HG02642 (cell line): ENCODE measurements around the gene MLX.

Experiments used
- ATAC-seq: cut with Tn5 transposase; IDR thresholded peaks from one replicate; pipeline ENCODE4 v1.9.1; 2021; ENCODE audit warnings: mild to moderate bottlenecking; ENCODE audit not compliant: unreplicated experiment, poor library complexity

MLX gene

DNA sequence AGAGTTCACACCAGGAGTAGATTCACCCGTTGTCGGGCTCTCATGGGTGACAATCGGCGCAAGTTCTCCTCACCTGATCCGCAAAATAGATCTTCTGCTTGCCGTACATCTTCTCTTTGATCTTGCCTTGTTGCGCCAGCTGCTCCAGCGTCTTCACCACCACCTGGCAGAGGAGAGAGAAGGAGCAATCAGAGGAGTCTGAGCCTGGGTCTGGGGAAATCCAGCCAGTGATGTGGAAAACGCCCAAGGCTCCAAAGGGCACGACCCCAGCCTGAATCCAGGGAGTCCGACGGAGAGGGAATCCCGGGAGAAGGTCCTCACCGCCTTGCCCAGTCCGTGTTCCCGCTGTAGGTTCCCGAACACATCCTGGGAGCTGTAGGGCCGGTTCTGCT lies 10.2 kb downstream of the MLX start:
- ATAC-seq = no peak

DNA sequence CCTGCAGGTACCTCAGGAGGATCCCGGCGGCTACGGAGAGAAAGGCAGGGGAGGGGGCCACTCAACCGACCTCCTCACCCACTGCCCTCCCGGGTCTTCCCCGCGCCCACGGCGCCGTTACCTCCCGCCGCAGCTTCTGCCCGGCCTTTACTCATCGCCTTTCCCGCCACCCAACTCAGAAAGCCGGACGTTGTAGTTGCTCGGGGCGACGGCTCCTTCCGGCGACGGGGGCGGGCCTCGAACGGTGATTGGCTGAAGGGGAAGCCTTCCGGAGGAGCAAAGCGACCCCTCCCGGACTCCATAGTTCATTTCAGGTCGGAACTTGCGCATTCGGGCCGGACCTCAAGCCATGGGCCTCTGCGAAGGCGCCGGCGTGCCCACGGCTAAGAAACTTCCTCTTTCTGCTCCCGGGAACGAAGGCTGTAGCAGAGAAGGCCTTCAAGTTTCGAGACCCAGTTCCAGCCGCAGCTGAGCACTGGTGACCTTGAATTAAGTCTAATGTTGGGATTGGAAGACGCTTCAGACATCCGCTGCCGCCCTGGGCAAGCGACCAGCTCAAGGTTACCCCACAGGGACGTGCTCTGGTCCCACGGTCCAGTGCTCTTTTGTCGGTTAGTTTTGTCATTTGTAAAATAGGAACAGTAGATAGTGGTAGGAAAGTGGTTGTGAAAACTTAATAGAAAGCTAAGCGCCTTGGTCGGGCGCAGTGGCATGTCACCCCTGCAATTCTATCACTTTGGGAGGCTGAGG lies 10.8 kb downstream of the MLX start, which contains the start of gene PSMC3IP:
TSS of gene PSMC3IP (minus strand) at position 198 of the 750 bp plus-strand sequence. CDS start at position 155, 43 bp downstream.
- peak; percentile 76 for ATAC-seq

DNA sequence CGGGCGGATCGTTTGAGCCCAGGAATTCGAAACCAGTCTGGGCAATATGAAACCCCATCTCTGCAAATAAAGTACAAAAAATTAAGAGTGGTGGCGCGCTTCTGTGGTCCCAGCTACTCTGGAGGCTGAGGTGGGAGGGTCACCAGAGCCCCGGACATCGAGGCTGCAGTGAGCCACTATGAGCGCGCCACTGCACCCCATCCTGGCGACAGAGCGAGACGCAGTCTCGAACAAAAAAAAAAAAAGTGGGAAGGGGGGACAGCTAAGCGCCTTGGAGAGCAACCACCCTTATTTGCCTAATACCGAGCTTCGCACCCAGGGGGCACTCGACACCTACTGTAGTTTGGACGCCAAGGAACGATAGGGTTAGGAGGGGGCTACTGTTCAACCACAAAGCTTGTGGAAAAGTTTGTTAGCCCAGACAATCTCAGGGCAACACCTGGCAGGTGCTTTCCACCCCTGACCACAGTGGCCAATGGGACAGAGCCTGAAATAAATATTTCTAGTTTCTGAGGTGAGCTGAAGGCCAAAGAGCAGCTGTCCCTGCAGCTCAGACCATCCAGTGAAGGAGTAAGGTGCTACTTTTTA lies 11.5 kb downstream of the MLX start:
- ATAC-seq = peak; percentile 61

DNA sequence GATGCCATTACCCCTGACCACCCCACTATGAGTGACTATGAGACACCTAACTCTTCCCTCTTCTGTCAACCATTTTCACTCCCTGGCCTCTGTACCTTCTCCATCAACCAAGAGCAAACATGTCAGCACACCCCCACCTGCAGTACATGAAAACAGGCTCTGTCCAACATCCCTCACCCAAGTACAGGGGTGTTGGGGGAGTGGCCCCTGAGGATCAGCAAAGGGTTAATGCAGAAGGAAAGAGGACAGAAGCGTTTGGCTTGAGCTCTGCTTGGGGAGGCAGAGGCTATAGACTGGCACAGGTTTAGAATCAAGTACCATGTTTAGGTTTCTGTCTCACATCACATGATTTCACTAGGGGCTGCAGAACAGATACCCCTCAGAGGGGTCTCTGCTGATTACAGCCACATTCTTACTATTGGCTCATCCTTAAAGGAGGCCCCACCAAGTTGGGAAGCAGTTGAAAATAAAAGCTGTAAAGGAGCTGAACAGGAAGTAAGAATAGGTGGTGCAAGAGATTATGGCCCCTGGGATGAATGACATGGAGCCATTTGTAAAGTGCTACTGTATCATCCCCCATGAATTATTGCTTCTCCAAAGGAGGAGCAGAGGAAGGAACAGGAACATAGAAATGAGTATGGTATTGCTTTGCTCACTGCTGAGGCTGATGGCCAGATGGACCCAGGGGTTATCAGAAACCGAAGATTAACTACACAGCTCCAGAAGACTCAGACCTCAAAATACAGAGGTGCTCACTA lies 13.1 kb downstream of the MLX start:
- no peak for ATAC-seq

DNA sequence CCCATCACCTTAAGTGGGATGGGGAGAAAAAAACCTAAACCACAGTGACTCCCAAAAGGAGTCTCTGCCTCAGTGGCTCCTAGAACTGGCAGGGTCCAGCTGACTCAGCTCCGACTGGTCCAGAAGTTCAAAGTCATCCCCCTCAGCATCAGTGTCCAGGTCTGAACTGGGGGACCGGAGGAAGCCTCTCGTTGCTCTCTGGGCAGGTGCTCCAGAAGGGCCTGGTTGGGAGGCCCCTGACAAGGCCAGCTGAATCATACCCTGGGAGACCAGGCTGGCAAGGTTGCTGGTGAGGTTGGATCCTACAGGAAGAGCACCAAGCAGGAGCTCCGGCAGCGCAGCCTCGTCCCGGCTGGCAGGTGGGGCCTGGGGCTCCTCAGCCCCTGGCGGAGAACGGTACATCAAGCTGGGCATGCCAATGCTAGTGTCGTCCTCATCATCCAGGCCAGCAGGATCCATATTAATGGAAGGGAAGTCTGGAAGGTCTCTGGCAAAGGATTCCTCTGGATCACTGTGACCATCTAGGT lies 14.9 kb downstream of the MLX start:
- ATAC-seq = no peak

DNA sequence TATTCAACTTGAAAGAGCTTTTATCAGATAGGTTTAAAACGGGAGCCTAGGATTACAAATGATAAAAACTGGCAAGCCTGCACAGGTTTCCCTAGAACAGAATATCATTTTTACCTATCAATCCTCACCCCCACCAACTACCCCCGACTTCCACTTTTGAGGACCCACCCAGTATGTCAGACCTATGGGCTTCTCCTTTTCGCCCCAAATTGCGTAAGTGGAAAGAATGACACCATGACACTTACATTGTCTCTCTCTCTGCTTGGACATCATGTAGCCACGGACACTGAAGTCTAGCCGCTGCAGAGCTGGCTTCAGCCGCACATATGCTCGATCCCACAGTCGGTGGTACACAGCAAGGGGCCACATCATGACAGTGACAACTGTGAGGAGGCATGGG lies 18.0 kb downstream of the MLX start:
- ATAC-seq = no peak

DNA sequence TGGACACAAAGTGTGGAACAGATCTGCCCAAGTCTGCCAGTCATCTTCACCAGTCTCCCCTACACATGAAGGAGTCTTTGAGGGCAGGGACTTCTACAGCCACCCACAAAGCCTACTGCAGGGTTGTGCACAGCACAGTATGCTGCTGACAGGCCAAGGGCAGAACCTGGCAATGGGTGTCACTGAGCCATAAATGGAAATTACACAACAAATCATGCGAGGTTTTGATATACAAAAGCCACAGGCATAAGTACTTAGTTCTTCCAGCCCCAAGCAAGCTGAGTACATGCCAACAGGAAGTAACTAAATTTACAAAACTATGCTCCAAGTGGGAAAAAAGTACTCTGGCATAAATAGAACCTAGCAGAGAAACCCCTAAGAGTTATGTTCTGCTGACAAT lies 18.5 kb downstream of the MLX start:
- no peak for ATAC-seq

DNA sequence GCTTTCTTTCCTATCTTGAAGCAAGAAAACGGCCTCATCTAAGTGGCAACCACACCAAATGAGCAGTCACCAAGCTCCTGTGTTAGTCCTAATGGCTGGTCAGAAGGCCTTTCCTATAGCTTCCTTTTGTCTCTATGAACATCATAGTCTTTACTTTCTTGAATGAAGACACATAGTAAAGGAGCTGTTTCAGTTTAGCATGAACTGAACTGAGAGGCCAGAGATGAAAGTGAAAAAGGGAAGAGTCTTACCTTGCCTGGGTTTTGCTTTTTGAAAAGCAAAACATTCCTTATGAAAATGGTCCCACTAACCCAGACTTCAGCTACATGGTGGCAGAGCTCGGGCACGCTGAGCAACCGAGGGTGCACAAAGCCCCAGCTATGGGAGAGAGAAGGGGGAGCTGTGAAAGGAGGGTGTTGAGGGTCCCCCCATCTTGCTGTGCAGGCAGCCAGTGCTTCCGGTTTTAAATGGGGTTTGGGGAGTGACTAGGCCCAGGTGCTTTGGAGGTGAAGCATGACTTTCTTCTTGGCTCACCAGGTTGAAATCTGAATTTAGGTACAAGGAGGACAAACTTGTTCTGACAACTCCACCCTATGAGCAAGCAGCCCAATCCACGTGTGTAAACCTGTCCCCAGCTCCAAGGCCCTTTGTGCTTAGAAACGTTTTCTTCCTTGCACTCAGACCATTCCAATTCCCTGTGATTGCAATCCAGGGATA lies 19.8 kb downstream of the MLX start:
- ATAC-seq = peak; percentile 51

DNA sequence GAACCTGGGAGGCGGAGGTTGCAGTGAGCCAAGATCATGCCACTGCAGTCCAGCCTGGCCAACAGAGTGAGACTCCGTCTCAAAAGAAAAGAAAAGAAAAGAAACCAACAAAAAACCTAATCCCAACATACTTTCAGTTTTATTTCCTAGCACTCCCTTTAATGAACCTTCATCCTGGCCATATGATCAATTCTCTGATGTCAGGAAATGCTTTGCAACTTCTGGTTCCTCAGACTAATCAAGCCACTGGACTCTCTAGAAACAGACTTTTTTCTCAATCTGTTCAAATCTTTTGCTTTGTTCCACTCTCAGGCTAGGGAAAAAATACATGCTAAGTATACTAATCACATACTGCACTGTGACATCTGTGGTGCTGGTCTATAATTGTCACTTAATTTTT lies 24.0 kb downstream of the MLX start:
- ATAC-seq = no peak

DNA sequence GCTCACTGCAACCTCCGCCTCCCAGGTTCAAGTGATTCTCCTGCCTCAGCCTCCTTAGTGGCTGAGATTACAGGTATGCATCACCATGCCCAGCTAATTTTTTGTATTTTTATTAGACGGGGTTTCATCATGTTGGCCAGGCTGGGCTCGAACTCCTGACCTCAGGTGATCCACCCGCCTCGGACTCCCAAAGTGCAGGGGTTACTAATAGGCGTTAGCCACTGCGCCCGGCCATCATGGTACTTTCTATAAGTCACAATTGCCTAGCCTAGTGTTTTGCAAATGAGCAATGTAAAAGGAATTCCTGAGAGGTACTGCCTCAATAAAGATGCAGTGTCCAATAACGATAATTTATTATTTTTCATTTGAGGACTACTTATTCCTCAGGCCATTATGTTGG lies 24.5 kb downstream of the MLX start:
- no peak for ATAC-seq

DNA sequence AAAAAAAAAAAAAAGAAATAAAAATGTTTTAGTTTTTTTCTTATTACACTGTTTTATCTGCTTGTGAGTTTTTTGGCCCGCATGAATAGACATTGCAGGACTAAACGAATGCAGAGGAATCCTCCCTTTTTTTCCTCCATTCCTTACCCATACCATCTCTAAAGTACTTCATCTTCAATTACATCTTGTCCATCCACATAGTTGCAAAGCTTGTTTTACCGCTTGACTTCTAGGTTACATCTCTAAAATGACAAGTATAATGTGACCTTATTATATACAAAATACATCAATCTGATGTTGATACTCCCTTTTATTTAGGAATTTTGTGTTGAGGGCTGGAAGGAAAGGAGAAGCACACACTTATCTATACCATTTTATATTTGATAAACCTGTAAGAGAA lies 29.5 kb downstream of the MLX start:
- no peak for ATAC-seq

DNA sequence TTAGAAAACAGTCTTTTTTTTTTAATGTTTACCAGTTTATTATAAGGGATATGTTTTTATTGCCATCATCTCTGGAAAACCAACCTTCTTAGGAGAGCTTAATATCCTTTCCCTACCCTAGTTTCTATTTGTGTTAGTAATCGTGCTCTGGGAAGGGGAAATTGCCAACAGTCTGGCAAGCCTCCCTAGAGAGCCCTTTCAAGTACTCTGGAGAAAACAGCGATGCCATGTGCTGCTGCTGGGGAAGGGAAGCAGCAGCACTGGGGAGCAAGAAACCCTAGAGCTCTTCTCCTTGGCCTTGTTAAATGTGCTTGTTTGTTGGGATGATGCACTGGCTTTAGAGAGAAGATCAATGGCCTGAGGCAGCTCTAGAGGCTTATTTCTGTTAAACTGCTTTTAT lies 32.0 kb downstream of the MLX start:
- no peak for ATAC-seq

DNA sequence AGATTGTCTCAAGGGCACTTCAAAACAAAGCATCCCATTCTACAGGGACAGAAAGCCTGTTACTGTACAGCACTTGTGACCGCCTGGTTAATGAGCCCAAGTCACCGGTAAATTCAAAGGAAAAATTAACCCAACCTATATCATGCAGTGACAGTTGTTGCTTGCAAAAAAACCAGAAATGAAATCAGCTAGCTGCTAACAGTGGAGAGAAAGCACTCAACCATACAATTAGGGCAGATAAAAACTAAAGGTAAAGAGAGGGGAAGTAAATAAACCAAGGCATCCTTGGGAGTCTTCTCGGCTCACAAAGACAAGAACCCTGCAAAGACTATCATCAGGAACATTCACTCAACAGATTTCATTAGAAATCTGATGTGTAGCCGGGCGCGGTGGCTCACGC lies 36.4 kb downstream of the MLX start:
- ATAC-seq = no peak

DNA sequence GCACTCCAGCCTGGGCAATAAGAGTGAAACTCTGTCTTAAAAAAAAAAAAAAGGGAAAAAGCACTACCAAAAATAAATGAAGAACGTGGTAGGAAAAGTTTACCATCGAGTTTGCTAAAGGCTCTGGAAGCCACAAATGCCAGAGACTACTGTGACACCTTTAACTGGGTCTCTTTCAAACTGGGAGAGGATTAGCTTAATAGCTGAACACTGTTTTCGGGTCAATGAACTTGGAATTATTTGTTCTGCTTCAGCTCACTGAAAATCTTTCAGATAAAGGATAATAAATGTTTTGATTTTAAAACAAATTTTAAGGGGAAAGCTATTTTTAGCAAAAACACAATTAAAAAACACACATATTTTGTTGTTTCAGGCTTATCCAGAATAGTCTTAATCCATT lies 40.9 kb downstream of the MLX start:
- ATAC-seq = no peak

DNA sequence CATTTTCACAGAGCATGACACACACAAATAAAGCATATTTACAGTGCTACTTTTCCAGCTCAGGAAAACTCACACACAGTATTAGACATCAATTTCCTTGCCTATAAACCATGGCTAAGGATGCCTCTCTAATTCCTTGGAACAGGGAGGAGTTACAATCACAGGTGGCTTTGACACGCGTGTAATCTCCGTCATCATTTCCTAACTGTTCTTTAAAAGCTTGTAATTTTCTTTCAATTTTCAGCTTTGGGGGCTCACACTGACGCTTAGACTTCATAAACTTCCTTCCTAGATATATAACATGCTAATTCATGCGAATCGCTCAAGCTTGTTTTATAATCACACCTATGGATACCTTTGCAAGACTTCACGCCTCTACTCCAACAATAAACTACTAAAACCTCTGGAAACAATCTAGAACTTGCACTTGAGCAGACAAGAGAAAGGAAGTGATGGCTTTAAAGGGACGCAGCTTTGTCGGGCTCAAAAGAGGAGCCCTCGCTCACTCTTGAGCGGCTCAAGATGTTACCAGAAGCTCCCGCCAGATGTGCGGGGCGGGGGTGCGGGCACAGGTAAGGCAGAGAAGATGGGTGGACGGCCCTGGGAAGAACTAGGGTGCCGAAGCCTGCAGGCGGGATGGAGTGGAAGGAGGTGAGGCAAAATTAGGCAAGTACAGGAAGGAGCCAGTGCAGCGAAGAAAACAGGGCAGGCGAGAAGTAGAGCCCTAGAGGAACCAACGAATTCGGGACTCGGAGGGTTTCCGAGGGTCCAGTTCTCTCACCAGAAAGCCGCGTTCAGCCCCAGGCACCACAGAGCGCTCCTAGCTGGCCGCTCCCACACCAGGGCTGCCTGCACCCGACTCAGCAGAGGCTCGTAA lies 41.6 kb downstream of the MLX start:
- ATAC-seq = peak; percentile 35

DNA sequence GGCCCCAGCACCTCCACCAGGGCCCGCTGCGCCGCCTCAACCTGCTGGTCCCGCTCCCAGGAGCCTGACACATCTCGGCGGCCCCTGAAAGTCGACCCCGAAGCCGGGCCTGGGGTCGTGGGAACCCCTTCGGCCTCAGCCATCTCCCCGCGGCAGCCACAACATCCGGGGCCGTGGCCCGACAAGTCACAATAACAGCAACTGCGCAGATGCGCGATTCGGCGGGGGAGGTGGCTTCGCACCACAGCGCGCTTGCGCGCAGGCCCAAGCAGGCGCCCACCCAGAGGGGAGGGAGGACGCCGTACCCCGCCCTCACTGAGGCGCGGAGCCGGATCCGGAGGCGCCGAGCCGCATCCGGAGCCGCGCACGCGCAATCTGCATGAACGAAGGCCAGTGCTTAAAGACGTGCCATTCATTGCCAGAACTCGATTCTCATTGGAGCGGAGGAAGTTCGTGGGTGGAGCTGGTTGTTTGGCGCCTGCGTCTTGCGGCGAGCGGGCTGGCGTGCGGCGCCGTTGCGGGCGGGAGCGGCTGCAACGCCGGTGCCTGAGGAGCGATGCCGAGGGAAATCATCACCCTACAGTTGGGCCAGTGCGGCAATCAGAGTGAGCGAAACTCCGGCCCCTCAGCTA lies 42.4 kb downstream of the MLX start, which contains the start of the genes RETREG3 and TUBG1:
TSS of gene RETREG3 (minus strand) at position 193 of the 632 bp plus-strand sequence. CDS start at position 143, 50 bp downstream.
TSS of gene TUBG1 (plus strand) at position 502 of the 632 bp plus-strand sequence. CDS start at position 557, 55 bp downstream.
- ATAC-seq = peak; percentile 94

DNA sequence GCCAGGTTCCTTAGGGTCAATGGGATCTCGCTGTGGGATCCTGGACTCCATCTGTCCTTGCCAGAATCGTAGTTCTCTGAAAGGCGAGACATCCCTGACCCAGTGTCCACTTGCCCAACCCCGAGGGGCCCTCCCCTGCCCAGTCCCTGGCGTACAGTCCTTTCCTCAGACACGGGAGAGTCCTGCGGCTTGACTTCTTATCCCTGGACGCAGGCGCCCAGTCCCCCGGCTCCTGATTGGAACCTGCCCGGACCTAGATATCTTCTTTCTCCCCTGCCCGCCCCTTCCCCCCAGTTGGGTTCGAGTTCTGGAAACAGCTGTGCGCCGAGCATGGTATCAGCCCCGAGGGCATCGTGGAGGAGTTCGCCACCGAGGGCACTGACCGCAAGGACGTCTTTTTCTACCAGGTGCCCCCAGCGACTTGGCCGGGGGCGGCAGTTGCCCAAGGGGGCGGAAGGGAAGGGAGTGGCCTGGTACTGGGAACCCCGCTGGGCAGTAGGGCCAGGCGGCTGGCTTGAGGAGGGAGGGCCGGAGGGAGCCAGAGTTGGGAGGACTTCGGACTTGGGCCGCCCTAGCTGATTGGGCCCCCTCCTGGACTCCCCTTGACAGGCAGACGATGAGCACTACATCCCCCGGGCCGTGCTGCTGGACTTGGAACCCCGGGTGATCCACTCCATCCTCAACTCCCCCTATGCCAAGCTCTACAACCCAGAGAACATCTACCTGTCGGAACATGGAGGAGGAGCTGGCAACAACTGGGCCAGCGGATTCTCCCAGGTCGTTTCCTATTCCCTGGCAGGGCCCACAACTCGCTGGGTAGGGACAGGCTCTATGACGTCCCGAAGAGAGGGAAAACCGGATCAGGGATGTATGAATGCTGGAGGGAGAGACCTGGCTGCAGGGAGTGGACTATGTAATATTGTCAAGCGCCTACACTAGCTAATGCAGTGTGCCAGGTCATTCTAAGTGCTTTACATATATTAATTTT lies 43.2 kb downstream of the MLX start:
- ATAC-seq = peak; percentile 1

DNA sequence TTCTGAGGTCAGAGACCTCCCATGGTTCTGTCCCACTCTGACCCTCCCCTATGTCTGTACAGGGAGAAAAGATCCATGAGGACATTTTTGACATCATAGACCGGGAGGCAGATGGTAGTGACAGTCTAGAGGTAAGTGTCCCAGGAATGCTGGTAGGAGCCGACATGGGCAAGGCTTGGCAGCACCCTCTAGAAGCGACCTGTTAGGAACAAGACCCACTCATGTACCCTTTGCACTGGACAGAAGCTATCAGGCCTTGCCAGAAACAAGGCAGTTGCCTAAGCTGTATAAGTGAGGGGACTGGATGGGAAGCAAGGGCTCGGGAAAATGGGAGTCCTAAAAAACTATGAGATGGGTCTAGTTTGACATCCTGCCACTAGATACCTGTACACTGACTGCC lies 45.1 kb downstream of the MLX start:
- ATAC-seq = no peak
